Breast epithelium (tissue), 3 donors: ENCODE data around the gene TTLL3.

Experiments
- POLR2A ChIP-seq: fragments of 450-650 bp; IDR thresholded peaks from one replicate; pipeline ENCODE4 v1.6.1; 2016; ENCODE audit warnings: antibody characterized with exemption, mild to moderate bottlenecking, moderate library complexity
- POLR2AphosphoS5 ChIP-seq, 3 donors: sonication (generic); formaldehyde crosslinking; IDR thresholded peaks; one replicate each; pipeline ENCODE4 v1.6.1; 2017; ENCODE audit warnings: antibody characterized with exemption in 3 of 3
- TF ChIP-seq, protein P1 (sequence below), 3 donors: fragments of 450-650 bp; IDR thresholded peaks; one replicate each; pipeline ENCODE4 v1.5.1; 2016 to 2017; ENCODE audit warnings: antibody characterized with exemption in 3 of 3, mild to moderate bottlenecking in 3 of 3, moderate library complexity in 3 of 3

GRCh38 chr3:9786209-9786739 lies 23.8 kb upstream of the TTLL3 start:
- TF ChIP-seq POLR2A = no peak
- no peak for TF ChIP-seq POLR2AphosphoS5 (IDR thresholded peaks at IDR 0.05)
- TF ChIP-seq, protein P1, sequence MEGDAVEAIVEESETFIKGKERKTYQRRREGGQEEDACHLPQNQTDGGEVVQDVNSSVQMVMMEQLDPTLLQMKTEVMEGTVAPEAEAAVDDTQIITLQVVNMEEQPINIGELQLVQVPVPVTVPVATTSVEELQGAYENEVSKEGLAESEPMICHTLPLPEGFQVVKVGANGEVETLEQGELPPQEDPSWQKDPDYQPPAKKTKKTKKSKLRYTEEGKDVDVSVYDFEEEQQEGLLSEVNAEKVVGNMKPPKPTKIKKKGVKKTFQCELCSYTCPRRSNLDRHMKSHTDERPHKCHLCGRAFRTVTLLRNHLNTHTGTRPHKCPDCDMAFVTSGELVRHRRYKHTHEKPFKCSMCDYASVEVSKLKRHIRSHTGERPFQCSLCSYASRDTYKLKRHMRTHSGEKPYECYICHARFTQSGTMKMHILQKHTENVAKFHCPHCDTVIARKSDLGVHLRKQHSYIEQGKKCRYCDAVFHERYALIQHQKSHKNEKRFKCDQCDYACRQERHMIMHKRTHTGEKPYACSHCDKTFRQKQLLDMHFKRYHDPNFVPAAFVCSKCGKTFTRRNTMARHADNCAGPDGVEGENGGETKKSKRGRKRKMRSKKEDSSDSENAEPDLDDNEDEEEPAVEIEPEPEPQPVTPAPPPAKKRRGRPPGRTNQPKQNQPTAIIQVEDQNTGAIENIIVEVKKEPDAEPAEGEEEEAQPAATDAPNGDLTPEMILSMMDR (IDR thresholded peaks at IDR 0.05) = no peak
